Tibial nerve (tissue), 4 donors: Measurements from ENCODE around the gene CDK6.

Source experiments
- EP300 ChIP-seq, 2 donors: sonication (generic); formaldehyde crosslinking; IDR thresholded peaks; one replicate each; pipeline ENCODE4 v1.6.1; 2017; ENCODE audit warnings: antibody characterized with exemption in 2 of 2, mild to moderate bottlenecking in 1 of 2
- TF ChIP-seq, protein P1 (sequence below), 5 experiments: fragments of 200-600 bp in 3 of 5; fragments of 450-650 bp in 2 of 5; sonication (generic) in 3 of 5; IDR thresholded peaks; one replicate each; pipeline ENCODE4 v1.5.1; 2016 to 2019; ENCODE audit warnings: antibody characterized with exemption in 5 of 5, mild to moderate bottlenecking in 3 of 5, moderate library complexity in 2 of 5

GRCh38 chr7:92833024-92833765, 3.2 kb downstream of the CDK6 start:
- TF ChIP-seq, protein P1, sequence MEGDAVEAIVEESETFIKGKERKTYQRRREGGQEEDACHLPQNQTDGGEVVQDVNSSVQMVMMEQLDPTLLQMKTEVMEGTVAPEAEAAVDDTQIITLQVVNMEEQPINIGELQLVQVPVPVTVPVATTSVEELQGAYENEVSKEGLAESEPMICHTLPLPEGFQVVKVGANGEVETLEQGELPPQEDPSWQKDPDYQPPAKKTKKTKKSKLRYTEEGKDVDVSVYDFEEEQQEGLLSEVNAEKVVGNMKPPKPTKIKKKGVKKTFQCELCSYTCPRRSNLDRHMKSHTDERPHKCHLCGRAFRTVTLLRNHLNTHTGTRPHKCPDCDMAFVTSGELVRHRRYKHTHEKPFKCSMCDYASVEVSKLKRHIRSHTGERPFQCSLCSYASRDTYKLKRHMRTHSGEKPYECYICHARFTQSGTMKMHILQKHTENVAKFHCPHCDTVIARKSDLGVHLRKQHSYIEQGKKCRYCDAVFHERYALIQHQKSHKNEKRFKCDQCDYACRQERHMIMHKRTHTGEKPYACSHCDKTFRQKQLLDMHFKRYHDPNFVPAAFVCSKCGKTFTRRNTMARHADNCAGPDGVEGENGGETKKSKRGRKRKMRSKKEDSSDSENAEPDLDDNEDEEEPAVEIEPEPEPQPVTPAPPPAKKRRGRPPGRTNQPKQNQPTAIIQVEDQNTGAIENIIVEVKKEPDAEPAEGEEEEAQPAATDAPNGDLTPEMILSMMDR (IDR thresholded peaks at IDR 0.05), result peak; percentile 71 to 96 (median 91)
- peak in 1 of 2 donors; percentile 67 for TF ChIP-seq EP300 (IDR thresholded peaks at IDR 0.05)
